GM18907 (cell line): ENCODE measurements around the gene MALAT1.
"Not testable (repeated sequence)": the region's sequence is repeated elsewhere in the genome, so short reads cannot be mapped to it uniquely, and the experiment has no call there.

Source experiments
- ATAC-seq: cut with Tn5 transposase; IDR thresholded peaks from one replicate; pipeline ENCODE4 v1.9.1; 2021; ENCODE audit warnings: mild to moderate bottlenecking, moderate library complexity; ENCODE audit not compliant: unreplicated experiment

The MALAT1 gene

GRCh38 chr11:65498977-65499712, at the start of gene MALAT1:
TSS of gene MALAT1 (plus strand) at chr11:65499045.
- peak; percentile 39 for ATAC-seq

- ATAC-seq: not testable (repeated sequence)
These were observed 47.5 kb upstream of the MALAT1 start for GRCh38 chr11:65451301-65451700.

- ATAC-seq: not testable (repeated sequence)
These were observed 46.6 kb upstream of the MALAT1 start for GRCh38 chr11:65452259-65452658.

- no peak for ATAC-seq
These were observed 45.9 kb upstream of the MALAT1 start for GRCh38 chr11:65452806-65453490.

- ATAC-seq: no peak
These were observed 44.5 kb upstream of the MALAT1 start for GRCh38 chr11:65454311-65454695.

GRCh38 chr11:65454696-65455456, 44.0 kb upstream of the MALAT1 start:
- peak; percentile 87 for ATAC-seq

GRCh38 chr11:65456418-65456817, 42.4 kb upstream of the MALAT1 start:
- no peak for ATAC-seq

GRCh38 chr11:65459552-65459951, 39.3 kb upstream of the MALAT1 start:
- no peak for ATAC-seq

- not testable (repeated sequence) for ATAC-seq
These were observed 33.4 kb upstream of the MALAT1 start for GRCh38 chr11:65465471-65465870.

- not testable (repeated sequence) for ATAC-seq
These were observed 31.5 kb upstream of the MALAT1 start for GRCh38 chr11:65467306-65467705.

GRCh38 chr11:65468874-65469333, 29.9 kb upstream of the MALAT1 start:
- ATAC-seq: no peak

GRCh38 chr11:65470433-65471049, 28.3 kb upstream of the MALAT1 start:
- ATAC-seq: no peak

- peak; percentile 14 for ATAC-seq
These were observed 27.4 kb upstream of the MALAT1 start for GRCh38 chr11:65471447-65471891.

GRCh38 chr11:65472588-65473277, 26.1 kb upstream of the MALAT1 start:
- not testable (repeated sequence) for ATAC-seq

- no peak for ATAC-seq
These were observed 25.5 kb upstream of the MALAT1 start for GRCh38 chr11:65473278-65473860.

- ATAC-seq: no peak
These were observed 24.0 kb upstream of the MALAT1 start for GRCh38 chr11:65474864-65475263.

GRCh38 chr11:65476632-65477148, 22.2 kb upstream of the MALAT1 start:
- ATAC-seq: no peak

GRCh38 chr11:65477149-65477965, 21.5 kb upstream of the MALAT1 start:
- ATAC-seq: peak; percentile 74
